ENCODE data around the gene ARL15.

ARL15 gene

DNA sequence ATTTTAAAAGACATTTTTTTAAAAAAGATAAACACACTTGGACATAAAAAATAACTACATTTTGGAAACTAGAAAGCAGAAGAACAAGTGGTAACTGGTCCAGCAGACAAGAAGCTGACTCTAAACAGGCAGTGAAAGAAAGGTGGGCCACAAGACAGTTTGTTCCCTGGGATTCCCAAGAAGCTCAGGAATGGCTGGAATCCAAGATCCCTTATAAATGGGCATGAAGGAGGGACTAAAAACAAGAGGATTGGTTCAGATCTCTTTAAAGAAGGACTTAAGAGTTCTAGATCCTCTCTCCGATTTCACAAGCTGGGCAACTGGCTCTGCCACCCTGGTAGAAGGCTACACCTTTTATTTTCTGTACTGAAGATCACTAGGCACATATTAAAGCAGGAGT, 102.8 kb downstream of the ARL15 start:
- Histone ChIP-seq H3K4me1 (peaks cover 0 to 6% (median 0%) of the 10 kb centered on the region in 10 experiments; a peak in 2 of 20 replicates), H3K4me2 (no peak overlapping the region), H3K9ac (no peak overlapping the region), H3K4me3 (no peak overlapping the region), H3K36me3 (0 out of 22 replicates have a peak, but pooled peaks cover 0 to 4% (median 0%) of the 10 kb centered on the region in 11 experiments), H3K27me3 (no peaks in the 10 kb centered on the region), H3K27ac (no peak overlapping the region), H4K20me1 (peaks cover 0 to 43% (median 10%) of the 10 kb centered on the region in 11 experiments; a peak in 9 of 22 replicates), H3K9me3 (replicated peaks in 1 of 11) (peaks cover 0 to 15% (median 5%) of the 10 kb centered on the region in 11 experiments; a peak in 9 of 22 replicates)
- no peak for TF ChIP-seq Cebpa-rat (IDR thresholded peaks at IDR 0.05)

- no peaks in the 10 kb centered on the region for H3K4me1 ChIP-seq
- no peak overlapping the region for H3K27ac ChIP-seq
- H3K4me2 ChIP-seq: no peak overlapping the region
- H3K4me3 ChIP-seq: no peak overlapping the region
- no peaks in the 10 kb centered on the region for H3K27me3 ChIP-seq
- H3K9me3 ChIP-seq (replicated peaks in 1 of 11): peaks cover 5 to 20% (median 11%) of the 10 kb centered on the region in 11 experiments; a peak in 19 of 22 replicates
- H3K36me3 ChIP-seq: peaks cover 0 to 4% (median 0%) of the 10 kb centered on the region in 11 experiments; a peak in 1 of 22 replicates
- H4K20me1 ChIP-seq: peaks cover 0 to 34% (median 7%) of the 10 kb centered on the region in 11 experiments; a peak in 7 of 22 replicates
- no peak overlapping the region for H3K9ac ChIP-seq
- TF ChIP-seq Cebpa-rat (IDR thresholded peaks at IDR 0.05): no peak
Measured at GRCh38 chr5:54206580-54207229, 103.7 kb downstream of the ARL15 start.

DNA sequence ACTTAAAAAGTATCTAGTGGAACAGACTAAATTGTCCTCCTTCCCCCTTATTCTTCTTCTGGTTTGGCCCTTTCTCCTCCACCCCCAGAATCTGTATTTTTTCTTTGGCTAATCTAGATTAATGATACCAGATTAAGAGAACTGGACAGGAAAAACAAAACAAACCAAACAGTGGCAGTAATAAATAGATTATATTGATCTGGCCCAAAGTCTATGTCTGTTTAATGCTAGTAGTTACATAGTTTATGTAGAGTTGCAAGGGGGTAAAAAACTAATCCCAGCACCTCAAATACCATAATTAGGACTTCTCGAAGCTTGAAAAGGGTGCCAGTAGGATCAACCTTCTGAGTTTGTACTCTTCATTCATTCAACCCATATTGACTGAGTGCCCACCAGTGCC, 104.5 kb downstream of the ARL15 start:
- no peak overlapping the region for H3K4me2 ChIP-seq
- H3K9me3 ChIP-seq (replicated peaks in 1 of 11): peaks cover 11 to 27% (median 19%) of the 10 kb centered on the region in 11 experiments; a peak in 21 of 22 replicates
- no peak overlapping the region for H3K9ac ChIP-seq
- no peaks in the 10 kb centered on the region for H3K4me1 ChIP-seq
- peaks cover 0 to 29% (median 5%) of the 10 kb centered on the region in 11 experiments; a peak in 7 of 22 replicates for H4K20me1 ChIP-seq
- no peak for TF ChIP-seq Cebpa-rat (IDR thresholded peaks at IDR 0.05)
- no peak overlapping the region for H3K27ac ChIP-seq
- peaks cover 0 to 4% (median 0%) of the 10 kb centered on the region in 11 experiments; a peak in 1 of 22 replicates for H3K36me3 ChIP-seq
- no peaks in the 10 kb centered on the region for H3K27me3 ChIP-seq
- no peak overlapping the region for H3K4me3 ChIP-seq

DNA sequence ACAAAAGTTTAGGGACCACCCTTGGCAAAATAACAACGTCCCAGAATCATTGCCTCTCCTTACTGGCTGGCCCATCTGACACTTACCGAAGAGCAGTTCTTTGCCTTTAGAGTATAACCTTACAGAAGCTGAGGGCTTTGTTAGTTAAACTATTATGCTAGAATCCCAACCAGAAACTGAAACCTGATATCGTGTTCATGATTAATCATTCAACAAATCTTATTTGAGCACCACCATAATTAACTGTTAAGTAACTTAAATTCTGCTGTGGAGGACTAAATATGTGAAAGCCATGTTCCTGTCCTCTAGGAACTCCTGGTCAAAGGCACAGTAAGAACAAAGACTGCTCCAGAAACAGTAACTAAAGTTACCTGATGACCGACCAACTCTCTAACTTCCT, 104.9 kb downstream of the ARL15 start:
- Histone ChIP-seq H4K20me1 (peaks cover 0 to 25% (median 5%) of the 10 kb centered on the region in 11 experiments; a peak in 6 of 22 replicates), H3K9ac (no peak overlapping the region), H3K4me3 (no peak overlapping the region), H3K4me1 (no peaks in the 10 kb centered on the region), H3K9me3 (replicated peaks in 1 of 11) (peaks cover 16 to 31% (median 23%) of the 10 kb centered on the region in 11 experiments; a peak in 21 of 22 replicates), H3K36me3 (peaks cover 0 to 4% (median 0%) of the 10 kb centered on the region in 11 experiments; a peak in 3 of 22 replicates), H3K27ac (no peak overlapping the region), H3K27me3 (no peaks in the 10 kb centered on the region), H3K4me2 (no peak overlapping the region)
- TF ChIP-seq Cebpa-rat (IDR thresholded peaks at IDR 0.05): no peak

GRCh38 chr5:54197018-54197417, 113.4 kb downstream of the ARL15 start:
- Histone ChIP-seq H3K27ac (no peak overlapping the region), H3K4me3 (no peak overlapping the region), H3K27me3 (no peaks in the 10 kb centered on the region), H3K4me2 (no peak overlapping the region), H3K4me1 (no peaks in the 10 kb centered on the region), H4K20me1 (peaks cover 0 to 22% (median 0%) of the 10 kb centered on the region in 11 experiments; a peak in 8 of 22 replicates), H3K36me3 (peaks cover 0 to under 1% (median 0%) of the 10 kb centered on the region in 11 experiments; a peak in 3 of 22 replicates), H3K9me3 (replicated peaks in 1 of 11) (peaks cover 15 to 20% (median 18%) of the 10 kb centered on the region in 11 experiments; a peak in 21 of 22 replicates), H3K9ac (no peak overlapping the region)
- no peak for TF ChIP-seq Cebpa-rat (IDR thresholded peaks at IDR 0.05)

GRCh38 chr5:54195701-54196100, 114.7 kb downstream of the ARL15 start:
- TF ChIP-seq Cebpa-rat (IDR thresholded peaks at IDR 0.05): no peak
- no peak overlapping the region for H3K27ac ChIP-seq
- no peaks in the 10 kb centered on the region for H3K27me3 ChIP-seq

GRCh38 chr5:54194318-54194717, 116.1 kb downstream of the ARL15 start:
- peaks cover 0 to 4% (median 0%) of the 10 kb centered on the region in 11 experiments; a peak in 1 of 22 replicates for H3K36me3 ChIP-seq
- peaks cover 0 to 1% (median 0%) of the 10 kb centered on the region in 11 experiments; a peak in 2 of 22 replicates for H3K9me3 ChIP-seq (replicated peaks in 1 of 11)
- H3K9ac ChIP-seq: no peak overlapping the region
- H3K27me3 ChIP-seq: no peaks in the 10 kb centered on the region
- peaks cover 0 to 33% (median 0%) of the 10 kb centered on the region in 11 experiments; a peak in 8 of 22 replicates for H4K20me1 ChIP-seq
- no peaks in the 10 kb centered on the region for H3K4me1 ChIP-seq
- H3K4me3 ChIP-seq: no peak overlapping the region
- no peak overlapping the region for H3K4me2 ChIP-seq
- TF ChIP-seq Cebpa-rat (IDR thresholded peaks at IDR 0.05): no peak
- H3K27ac ChIP-seq: no peak overlapping the region

More at GRCh38 chr5:54195701-54196100, 114.7 kb downstream of the ARL15 start:
- no peaks in the 10 kb centered on the region; a peak in 2 of 22 replicates for H3K36me3 ChIP-seq
- H3K4me1 ChIP-seq: no peaks in the 10 kb centered on the region
- no peak overlapping the region for H3K4me2 ChIP-seq
- no peak overlapping the region for H3K4me3 ChIP-seq
- H3K9ac ChIP-seq: no peak overlapping the region
- peaks cover 5 to 8% (median 6%) of the 10 kb centered on the region in 11 experiments; a peak in 16 of 22 replicates for H3K9me3 ChIP-seq (replicated peaks in 1 of 11)
- H4K20me1 ChIP-seq: peaks cover 0 to 29% (median 0%) of the 10 kb centered on the region in 11 experiments; a peak in 8 of 22 replicates

GRCh38 chr5:54187694-54188093, 122.7 kb downstream of the ARL15 start:
- Histone ChIP-seq H3K4me2 (no peak overlapping the region), H3K9me3 (replicated peaks in 1 of 11) (peaks cover 0 to 7% (median 0%) of the 10 kb centered on the region in 11 experiments; a peak in 2 of 22 replicates), H3K4me3 (no peak overlapping the region), H3K9ac (no peak overlapping the region), H3K27ac (no peak overlapping the region), H3K36me3 (peaks cover 0 to 4% (median 0%) of the 10 kb centered on the region in 11 experiments; a peak in 1 of 22 replicates), H3K4me1 (no peaks in the 10 kb centered on the region; a peak in 1 of 20 replicates), H4K20me1 (peaks cover 0 to 33% (median 7%) of the 10 kb centered on the region in 11 experiments; a peak in 8 of 22 replicates), H3K27me3 (no peaks in the 10 kb centered on the region)
- TF ChIP-seq Cebpa-rat (IDR thresholded peaks at IDR 0.05): no peak

- H3K9me3 ChIP-seq (replicated peaks in 1 of 11): peaks cover 0 to 7% (median 0%) of the 10 kb centered on the region in 11 experiments; a peak in 2 of 22 replicates
- H4K20me1 ChIP-seq: peaks cover 0 to 29% (median 7%) of the 10 kb centered on the region in 11 experiments; a peak in 8 of 22 replicates
- H3K36me3 ChIP-seq: peaks cover 0 to 4% (median 0%) of the 10 kb centered on the region in 11 experiments; a peak in 1 of 22 replicates
- H3K9ac ChIP-seq: no peak overlapping the region
- no peak overlapping the region for H3K27ac ChIP-seq
- H3K4me3 ChIP-seq: no peak overlapping the region
- TF ChIP-seq Cebpa-rat (IDR thresholded peaks at IDR 0.05): no peak
- H3K4me2 ChIP-seq: no peak overlapping the region
- H3K4me1 ChIP-seq: no peaks in the 10 kb centered on the region; a peak in 1 of 20 replicates
- no peaks in the 10 kb centered on the region for H3K27me3 ChIP-seq
Measured at GRCh38 chr5:54186912-54187445, 123.4 kb downstream of the ARL15 start.
